Measurements from ENCODE around the gene FNIP1. TPM values are rescaled to one million over a fixed set of nuclear protein-coding genes. Genes with fewer than 3 reads are reported as not detected.

FNIP1 gene
- total RNA-seq, 2 donors from 2014 or later, result 19.9 to 25.6 TPM

- H3K9me3 ChIP-seq (ENCODE audit: control insufficient read depth, low read length), result no peaks in the 10 kb centered on the region
- no peak overlapping the region for H3K4me3 ChIP-seq (ENCODE audit: low read length)
- no peaks in the 10 kb centered on the region for H3K27me3 Mint-ChIP-seq (ENCODE audit: insufficient read depth)
- no peaks in the 10 kb centered on the region for H3K4me1 ChIP-seq (ENCODE audit: control insufficient read depth, insufficient read depth, low read length)
- H3K36me3 ChIP-seq (ENCODE audit: control insufficient read depth, insufficient read depth, low read length), result peaks cover 35% of the 10 kb centered on the region
- no peak for DNase-seq
- 91 to 92% methylated on average over 5 to 7 of the region's 7 CpGs for WGBS, 2 experiments (ENCODE audit: insufficient coverage in 1 of 2, insufficient read length in 1 of 2)
- H3K9me3 Mint-ChIP-seq, result no peaks in the 10 kb centered on the region
- H3K27me3 ChIP-seq (ENCODE audit: control insufficient read depth, insufficient read depth, low read length, poor library complexity, severe bottlenecking), result no peaks in the 10 kb centered on the region
- no peak overlapping the region for H3K9ac ChIP-seq (ENCODE audit: extremely low read depth, low read length, poor library complexity, severe bottlenecking)
- TF ChIP-seq, protein P1, sequence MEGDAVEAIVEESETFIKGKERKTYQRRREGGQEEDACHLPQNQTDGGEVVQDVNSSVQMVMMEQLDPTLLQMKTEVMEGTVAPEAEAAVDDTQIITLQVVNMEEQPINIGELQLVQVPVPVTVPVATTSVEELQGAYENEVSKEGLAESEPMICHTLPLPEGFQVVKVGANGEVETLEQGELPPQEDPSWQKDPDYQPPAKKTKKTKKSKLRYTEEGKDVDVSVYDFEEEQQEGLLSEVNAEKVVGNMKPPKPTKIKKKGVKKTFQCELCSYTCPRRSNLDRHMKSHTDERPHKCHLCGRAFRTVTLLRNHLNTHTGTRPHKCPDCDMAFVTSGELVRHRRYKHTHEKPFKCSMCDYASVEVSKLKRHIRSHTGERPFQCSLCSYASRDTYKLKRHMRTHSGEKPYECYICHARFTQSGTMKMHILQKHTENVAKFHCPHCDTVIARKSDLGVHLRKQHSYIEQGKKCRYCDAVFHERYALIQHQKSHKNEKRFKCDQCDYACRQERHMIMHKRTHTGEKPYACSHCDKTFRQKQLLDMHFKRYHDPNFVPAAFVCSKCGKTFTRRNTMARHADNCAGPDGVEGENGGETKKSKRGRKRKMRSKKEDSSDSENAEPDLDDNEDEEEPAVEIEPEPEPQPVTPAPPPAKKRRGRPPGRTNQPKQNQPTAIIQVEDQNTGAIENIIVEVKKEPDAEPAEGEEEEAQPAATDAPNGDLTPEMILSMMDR (conservative IDR thresholded peaks at IDR 0.05), result no peak
- H3K27ac Mint-ChIP-seq, result no peak overlapping the region
- H3K36me3 Mint-ChIP-seq (ENCODE audit: low read depth), result peaks cover 25% of the 10 kb centered on the region
- H3K27ac ChIP-seq (ENCODE audit: low read depth, low read length), result no peak overlapping the region
- peaks cover 6% of the 10 kb centered on the region for H3K4me1 Mint-ChIP-seq
- no peak overlapping the region for H3K4me3 Mint-ChIP-seq
These were observed 152.0 kb downstream of the FNIP1 start for GRCh38 chr5:131644822-131645221.

- TF ChIP-seq, protein P1 (conservative IDR thresholded peaks at IDR 0.05), result no peak
- H3K4me3 ChIP-seq (ENCODE audit: low read length), result no peak overlapping the region
- 100% methylated on average over 1 of the region's 1 CpG; no CpG with 5 or more reads in 1 of the 2 experiments for WGBS, 2 experiments (ENCODE audit: insufficient coverage in 1 of 2, insufficient read length in 1 of 2)
- peaks cover 35% of the 10 kb centered on the region for H3K36me3 ChIP-seq (ENCODE audit: control insufficient read depth, insufficient read depth, low read length)
- no peaks in the 10 kb centered on the region for H3K27me3 Mint-ChIP-seq (ENCODE audit: insufficient read depth)
- peaks cover 10% of the 10 kb centered on the region for H3K4me1 Mint-ChIP-seq
- H3K27ac Mint-ChIP-seq, result no peak overlapping the region
- no peaks in the 10 kb centered on the region for H3K9me3 ChIP-seq (ENCODE audit: control insufficient read depth, low read length)
- DNase-seq, result no peak
- no peaks in the 10 kb centered on the region for H3K4me1 ChIP-seq (ENCODE audit: control insufficient read depth, insufficient read depth, low read length)
- H3K27me3 ChIP-seq (ENCODE audit: control insufficient read depth, insufficient read depth, low read length, poor library complexity, severe bottlenecking), result no peaks in the 10 kb centered on the region
- no peak overlapping the region for H3K27ac ChIP-seq (ENCODE audit: low read depth, low read length)
- H3K4me3 Mint-ChIP-seq, result no peak overlapping the region
- H3K9me3 Mint-ChIP-seq, result no peaks in the 10 kb centered on the region
- peaks cover 25% of the 10 kb centered on the region for H3K36me3 Mint-ChIP-seq (ENCODE audit: low read depth)
- no peak overlapping the region for H3K9ac ChIP-seq (ENCODE audit: extremely low read depth, low read length, poor library complexity, severe bottlenecking)
These were observed 152.4 kb downstream of the FNIP1 start for GRCh38 chr5:131644370-131644769.

DNA sequence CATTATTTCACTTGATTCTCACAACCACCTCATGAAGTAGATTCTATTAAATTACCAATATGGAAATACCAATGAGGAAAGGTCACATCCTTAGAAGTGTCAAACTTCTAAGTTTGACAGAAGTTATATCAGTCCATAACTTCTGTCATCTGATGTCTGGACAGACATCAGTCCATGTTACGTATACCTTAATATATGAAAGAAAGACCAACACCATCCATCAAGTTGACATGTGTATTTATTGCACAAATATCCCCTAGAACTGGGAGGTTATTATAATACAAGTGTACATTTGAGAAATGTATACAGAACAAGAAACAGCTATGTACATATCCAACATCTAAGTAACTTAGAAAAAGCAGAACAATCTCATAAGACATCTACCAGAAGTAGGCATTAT lies 155.3 kb downstream of the FNIP1 start:
- no peaks in the 10 kb centered on the region for H3K9me3 Mint-ChIP-seq
- DNase-seq, result no peak
- no peaks in the 10 kb centered on the region for H3K9me3 ChIP-seq (ENCODE audit: control insufficient read depth, low read length)
- H3K27ac ChIP-seq (ENCODE audit: low read depth, low read length), result no peak overlapping the region
- H3K4me1 Mint-ChIP-seq, result peaks cover 10% of the 10 kb centered on the region
- TF ChIP-seq, protein P1 (conservative IDR thresholded peaks at IDR 0.05), result no peak
- H3K9ac ChIP-seq (ENCODE audit: extremely low read depth, low read length, poor library complexity, severe bottlenecking), result no peak overlapping the region
- no peaks in the 10 kb centered on the region for H3K27me3 Mint-ChIP-seq (ENCODE audit: insufficient read depth)
- no peak overlapping the region for H3K27ac Mint-ChIP-seq
- 100% methylated on average over 1 of the region's 1 CpG for WGBS, 2 experiments (ENCODE audit: insufficient coverage in 1 of 2, insufficient read length in 1 of 2)
- no peak overlapping the region for H3K4me3 ChIP-seq (ENCODE audit: low read length)
- H3K36me3 ChIP-seq (ENCODE audit: control insufficient read depth, insufficient read depth, low read length), result peaks cover 21% of the 10 kb centered on the region
- H3K27me3 ChIP-seq (ENCODE audit: control insufficient read depth, insufficient read depth, low read length, poor library complexity, severe bottlenecking), result no peaks in the 10 kb centered on the region
- H3K4me3 Mint-ChIP-seq, result no peak overlapping the region
- peaks cover 20% of the 10 kb centered on the region for H3K36me3 Mint-ChIP-seq (ENCODE audit: low read depth)
- H3K4me1 ChIP-seq (ENCODE audit: control insufficient read depth, insufficient read depth, low read length), result no peaks in the 10 kb centered on the region
